Suppressor macrophage treated with lipopolysaccharide for 4 hours (primary cell): Measurements from ENCODE around the gene PTPN14.
A peak's percentile ranks its signal among the peaks of the same experiment; 100 is the strongest.

Experiments used
- DNase-seq: peaks from one replicate; pipeline ENCODE4 v3.0.0-alpha.2; 2020

The PTPN14 gene

DNA sequence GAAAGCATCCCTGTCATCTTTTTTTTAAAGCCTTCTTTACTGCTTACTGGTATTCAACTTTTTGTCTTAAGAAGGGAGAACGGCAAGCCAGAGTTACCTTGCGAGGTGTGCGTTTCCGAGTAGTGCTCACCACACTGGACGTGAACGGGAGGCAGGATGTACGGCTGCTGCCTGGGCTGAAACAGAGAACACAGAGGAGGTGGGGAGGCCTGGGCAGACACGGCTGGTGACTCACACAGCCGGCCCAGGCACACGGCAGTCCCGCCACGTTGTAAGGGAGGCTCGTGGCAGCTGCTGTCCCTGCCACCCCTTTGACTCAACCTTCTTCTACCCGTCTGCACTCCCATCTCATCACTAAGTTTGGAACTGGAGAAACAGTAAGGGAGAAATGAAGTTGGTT, 164.7 kb downstream of the PTPN14 start:
- no peak for DNase-seq

DNA sequence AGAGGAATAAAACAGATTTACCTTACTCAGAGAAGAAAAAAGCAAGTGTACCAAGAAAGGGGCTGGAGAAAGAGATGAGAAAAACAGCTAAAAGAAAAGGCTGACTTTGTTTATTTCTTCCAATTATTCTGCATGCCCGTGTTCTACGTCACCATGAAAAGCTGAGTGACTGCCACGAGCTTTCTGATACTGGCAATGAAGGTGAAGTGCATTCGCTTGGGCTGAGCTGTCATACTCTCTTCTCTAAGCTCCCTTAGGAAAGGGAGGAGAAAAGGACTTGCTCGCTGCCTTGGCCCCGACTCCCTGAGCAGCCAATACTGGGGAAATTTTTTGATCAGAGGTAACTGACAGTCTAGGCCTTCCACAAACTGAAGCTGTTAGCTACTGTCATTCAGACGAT, 165.1 kb downstream of the PTPN14 start:
- DNase-seq: no peak

DNA sequence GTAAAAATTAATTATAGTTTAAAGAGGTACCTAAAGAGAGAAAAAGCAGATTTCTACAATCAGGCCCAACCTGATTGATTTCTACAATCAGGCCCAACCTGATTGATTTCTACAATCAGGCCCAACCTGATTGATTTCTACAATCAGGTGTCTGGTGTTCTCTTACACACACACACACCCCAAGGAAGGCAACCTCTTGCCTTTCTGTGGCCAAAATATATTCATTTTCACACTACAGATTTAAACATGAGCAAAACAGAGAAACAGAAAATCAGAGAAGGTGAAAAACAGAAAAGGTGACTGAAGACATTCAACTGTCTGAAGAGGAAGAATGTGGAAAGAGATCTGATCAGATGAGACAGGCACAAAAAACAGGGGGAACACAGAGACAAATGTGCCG, 166.0 kb downstream of the PTPN14 start:
- no peak for DNase-seq

DNA sequence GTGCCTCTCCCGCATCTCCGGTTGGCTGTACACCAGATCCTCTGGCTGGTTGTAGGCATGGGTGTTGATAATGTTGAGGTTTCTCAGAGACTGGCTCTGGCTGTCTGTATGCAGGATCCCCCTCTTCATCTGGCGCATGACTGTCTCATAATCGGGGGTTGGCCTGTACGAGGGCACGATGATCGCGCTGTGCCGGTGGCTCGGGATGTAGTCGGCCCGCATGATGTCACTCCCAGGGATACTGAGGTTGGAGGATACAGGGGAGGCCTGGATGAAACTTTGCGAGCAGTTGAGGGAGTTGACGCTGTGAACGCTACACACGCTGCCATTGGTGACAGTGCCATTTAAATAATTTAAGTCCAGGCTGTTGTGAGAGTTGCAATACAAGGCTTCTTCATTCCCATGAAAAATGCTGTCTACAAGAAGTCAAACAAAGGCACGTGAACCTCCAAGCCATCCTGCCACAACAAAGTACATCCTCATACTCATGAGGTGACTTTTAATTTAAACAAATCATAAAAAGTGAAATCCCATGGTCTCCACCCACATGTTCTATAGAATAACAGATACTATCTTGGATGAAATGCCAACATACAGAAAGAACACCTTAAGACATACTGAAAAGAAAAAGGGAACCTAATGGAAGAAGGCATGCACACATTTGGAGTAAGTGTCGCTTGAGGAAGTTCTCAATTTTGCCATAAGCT, 166.9 kb downstream of the PTPN14 start:
- DNase-seq: no peak

DNA sequence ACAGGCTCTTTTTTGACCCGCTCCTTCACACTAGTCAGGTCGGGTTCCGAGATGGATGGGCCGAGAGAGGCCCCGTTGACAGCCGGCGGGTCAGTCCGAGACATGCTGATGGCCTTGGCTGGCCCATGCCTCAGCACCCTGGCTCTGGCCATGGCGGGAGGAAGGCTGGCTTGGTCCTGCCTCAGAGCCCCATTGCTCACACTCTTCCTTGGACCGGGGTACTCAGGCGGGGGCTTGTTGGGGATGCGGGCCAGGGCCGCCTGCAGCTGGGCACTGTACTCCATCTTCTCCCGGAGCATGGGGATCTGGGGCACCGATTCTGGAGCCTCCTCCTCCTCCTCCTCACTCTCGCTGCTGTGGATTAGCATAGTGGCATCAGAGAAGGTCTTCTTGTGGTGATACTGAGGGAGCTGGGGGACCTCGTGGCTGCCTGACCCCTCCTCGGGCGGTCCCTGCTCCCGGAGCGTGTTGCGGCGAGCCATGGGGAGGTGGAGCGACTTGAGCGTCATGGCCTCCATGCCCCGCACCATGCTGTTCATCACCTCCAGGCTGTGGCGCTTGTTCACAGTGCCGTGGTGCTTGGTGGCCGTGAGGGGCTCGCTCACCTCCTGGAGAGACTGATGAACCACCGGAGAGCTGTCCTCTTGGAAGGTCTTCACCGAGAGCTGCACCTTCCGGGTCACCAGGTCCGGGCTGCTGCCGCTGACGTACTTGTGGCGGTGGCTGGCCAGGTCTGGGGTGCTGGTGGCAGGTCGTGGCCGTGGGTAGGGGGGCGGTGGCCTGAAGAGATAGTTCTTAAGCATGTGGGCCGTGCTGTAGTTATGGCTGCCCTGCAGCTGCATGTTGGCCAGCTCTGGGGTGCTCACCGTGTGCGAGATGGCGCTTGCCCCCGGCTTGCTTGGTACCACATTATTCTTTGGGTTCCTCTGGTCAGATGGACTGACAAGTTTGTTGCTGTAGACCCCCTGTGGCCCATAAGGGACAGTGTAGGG, 167.7 kb downstream of the PTPN14 start:
- DNase-seq: no peak

DNA sequence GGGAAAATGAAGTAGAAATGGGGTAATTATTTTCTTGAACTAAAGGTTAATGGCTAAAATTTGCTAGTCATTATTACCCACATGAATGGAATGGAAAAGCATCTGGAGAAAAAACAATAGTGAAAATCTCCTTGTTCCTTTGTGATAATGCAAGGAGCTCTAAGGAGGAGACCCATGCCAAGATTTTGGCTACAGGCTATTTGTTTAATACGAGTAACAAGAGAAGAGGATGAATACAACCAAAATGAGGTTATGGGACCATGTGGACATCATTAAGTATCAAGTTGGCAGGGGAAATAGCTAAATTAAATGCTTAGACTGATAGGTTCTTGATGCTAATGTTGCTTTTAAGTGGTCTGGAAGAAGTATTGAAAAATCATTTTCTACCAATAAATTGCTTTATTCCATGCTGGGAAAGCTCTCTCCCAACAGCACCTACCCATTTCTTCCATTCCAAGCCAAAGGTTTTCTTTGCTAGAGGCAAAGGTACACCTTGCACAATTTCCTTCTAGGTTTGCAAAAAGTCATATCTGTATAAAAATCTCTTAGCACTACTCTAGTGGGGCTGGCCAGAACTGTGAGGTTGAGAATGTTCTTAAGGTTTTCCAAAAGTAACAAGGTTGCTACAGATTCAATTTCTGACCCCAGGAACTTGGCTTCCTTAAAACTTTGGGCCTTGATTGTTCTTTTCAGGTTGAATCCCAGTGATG, 170.3 kb downstream of the PTPN14 start:
- DNase-seq: no peak

DNA sequence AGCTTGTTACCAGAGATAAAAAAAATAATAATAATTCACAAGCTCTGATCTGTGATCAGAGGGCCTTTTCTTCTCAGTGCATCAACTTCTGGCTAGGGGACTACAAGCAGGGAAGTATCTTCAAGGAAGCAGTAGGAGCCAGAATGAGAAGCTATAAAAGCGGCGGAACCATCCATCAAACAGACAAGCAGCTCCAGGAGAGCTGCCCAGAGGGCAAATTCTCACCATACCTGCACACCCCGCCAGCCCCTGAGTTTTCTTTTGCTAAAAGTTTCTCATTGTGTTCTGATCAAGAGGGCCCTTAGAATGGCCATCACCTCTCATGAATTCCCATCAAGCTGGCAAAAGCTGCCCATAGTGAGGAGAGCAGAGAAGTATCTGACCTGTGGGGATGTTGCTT, 171.0 kb downstream of the PTPN14 start:
- no peak for DNase-seq

DNA sequence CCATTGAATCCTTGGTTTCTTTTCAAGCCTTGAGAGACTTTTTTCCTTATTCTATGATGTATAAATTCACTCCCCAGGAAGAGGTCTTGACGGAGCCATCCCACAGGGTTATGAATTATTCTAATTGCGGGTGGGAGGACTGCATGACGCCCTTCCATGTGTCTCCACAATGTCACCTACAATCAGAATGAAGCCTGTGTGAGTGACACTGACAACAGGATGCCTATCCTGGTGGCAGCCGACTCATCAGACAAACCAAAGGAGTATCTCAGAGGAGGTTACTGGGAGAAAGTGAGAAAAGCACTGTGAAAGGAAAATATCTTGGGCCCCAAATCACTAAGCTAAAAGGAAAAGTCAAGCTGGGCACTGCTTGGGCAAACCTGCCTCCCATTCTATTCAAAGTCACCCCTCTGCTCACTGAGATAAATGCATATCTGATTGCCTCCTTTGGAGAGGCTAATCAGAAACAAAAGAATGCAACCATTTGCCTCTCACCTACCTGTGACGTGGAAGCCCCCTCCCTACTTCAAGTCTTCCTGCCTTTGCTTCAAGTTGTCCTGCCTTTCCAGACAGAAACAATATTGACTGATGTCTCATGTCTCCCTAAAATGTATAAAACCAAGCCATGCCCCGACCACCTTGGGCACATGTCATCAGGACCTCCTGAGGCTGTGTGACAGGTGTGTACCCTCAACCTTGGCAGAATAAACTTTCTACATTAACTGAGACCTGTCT, 172.0 kb downstream of the PTPN14 start:
- DNase-seq: no peak

DNA sequence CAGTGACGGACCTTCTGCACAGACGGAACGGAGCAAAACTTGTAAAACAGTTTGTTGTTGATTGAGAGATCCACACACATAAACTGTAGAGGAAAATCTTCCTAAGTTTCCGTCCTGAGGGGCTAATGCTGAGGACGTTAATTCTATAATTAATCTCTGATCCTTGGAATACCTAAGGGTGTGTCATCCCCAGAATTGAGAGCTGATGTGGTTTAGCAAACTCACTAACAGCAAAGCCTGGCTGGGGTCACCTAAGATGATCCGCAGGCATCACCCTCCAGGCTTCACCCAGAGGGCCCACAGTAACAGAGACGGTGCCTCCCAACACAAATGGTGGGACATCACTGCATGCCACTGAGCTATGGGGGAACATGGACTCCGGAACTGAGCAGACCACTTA, 172.9 kb downstream of the PTPN14 start:
- DNase-seq: no peak

DNA sequence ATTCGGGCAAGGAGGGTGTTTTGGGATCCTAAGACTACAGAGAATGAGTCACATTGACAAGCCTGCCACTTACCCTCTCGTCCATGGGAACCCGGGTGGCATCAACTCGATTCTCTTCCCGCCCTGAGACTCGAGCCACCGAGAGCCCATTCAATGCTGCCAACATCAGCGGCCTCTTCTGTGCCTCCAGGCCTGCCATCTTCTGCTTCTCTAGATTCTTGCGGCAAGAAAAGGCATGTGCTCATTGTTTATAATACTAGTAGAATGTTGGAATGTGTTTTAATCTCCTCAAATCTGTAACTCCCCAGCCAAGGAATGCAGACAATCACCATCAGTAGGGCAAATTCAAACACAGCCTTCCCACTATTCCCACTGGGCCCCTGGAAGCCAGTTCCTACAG, 173.5 kb downstream of the PTPN14 start:
- no peak for DNase-seq

DNA sequence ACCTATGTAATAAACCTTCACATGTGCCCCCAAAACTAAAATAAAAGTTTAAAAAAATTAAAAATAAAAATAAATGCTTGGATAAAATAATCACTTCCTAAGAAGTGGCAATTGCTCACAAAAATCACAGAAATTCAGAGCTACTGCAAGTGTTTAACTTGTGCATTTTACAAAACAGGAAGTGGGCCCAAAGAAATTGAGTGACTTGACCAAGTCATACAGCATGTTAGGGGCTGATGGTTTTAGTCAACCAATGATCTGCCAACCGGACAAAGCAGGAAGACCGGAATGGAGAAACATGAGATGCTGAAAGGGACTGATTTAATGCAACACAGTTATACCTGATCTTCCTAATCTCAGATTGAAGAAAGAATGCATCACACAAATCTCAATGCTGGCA, 173.9 kb downstream of the PTPN14 start:
- peak; percentile 3 for DNase-seq

DNA sequence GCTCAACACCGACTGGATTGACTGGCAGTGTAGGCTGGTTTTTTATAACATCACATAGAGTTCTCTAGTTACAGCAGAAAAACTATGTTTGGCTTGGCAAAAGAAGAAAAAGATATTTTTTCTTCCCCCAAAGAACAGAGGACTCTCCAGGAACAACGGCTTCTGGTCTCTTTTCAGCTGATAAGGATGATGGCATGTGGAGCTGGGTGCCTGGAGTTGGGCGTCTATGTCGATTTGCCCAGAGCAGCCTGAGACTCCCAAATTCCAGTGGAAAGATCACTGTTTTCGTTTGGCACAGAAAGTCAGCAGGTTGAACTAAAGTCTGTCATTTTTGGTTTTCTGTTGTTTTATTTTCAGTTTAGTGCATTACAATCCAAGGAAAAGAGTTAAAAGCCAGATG, 179.3 kb downstream of the PTPN14 start:
- no peak for DNase-seq

DNA sequence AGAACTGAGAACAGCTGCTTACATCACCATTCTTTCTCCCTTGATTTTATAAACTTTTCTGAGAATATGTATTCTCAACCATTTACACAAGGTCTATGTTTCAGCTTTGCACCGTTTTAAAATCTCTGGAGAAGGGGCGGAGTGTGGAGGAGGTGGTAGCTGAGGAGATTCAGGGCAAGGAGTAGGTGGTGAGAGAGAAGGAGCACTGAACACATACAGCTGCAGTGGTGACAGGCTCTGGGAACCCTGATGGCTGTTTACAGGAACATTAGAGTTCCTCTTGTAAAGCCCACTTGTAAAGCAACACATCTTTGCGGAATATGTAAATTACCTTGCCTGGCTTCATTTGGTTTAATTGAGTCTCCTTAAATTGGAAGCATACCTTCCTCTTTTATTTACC, 180.8 kb downstream of the PTPN14 start:
- no peak for DNase-seq

DNA sequence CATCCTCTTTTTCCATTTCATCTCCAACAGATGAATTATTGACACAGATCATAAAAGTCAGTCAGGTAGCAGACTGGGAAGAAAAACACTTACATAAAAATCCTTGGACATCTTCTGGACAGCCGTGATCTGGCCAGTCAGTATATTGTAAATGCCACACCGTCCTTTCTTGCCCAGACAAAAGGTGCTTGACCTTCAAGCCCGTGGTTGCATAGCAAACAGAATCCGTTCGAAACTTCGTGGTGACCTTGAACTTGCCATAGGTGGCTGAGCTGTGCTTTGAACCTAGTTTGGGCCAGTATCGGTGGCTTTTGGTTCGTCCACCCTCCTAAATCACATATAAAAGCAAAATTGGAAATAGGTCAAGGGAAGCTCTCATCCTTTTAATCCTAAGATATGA, 182.0 kb downstream of the PTPN14 start:
- no peak for DNase-seq

DNA sequence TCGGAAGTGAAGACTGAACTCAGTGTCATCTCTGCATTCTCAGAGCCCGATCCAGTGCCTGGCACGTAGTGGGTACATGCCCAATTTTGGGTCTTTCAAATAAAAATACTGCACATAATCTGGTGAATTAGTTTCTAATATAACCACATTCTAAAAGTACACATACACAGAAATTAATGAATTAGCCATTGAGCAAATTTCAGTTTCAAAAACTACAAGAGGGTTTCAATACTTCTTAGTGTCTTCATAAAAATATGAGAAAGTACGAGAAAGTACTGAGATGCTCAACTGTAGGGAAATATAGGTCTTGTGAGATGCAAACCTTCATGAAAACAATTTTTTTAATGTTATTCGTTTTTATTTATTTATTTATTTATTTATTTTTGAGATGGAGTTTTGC, 183.6 kb downstream of the PTPN14 start:
- no peak for DNase-seq

DNA sequence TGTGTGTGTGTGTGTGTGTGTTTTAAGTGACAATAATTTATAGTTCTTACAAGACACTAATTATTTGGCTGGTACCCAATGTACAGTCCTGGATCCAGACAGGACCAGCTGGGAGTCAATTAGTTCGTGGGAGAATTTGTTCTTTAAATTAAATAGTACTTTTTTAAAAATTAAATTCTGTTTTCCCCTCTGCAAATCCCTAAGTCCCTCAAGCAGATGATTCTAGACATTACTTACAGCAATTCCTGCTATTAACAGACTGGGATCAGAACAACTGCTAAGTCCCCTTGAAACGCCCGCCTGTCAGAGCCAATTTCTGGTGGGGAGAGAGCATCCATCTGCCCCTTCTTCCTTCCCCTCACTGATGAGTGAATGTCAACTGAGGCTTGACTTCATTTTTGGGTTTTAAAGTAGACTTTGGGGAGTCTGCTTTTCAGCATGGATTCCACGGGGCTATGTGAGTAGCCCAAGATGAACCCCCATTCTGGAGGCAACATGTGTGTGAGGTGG, 186.6 kb downstream of the PTPN14 start:
- no peak for DNase-seq

DNA sequence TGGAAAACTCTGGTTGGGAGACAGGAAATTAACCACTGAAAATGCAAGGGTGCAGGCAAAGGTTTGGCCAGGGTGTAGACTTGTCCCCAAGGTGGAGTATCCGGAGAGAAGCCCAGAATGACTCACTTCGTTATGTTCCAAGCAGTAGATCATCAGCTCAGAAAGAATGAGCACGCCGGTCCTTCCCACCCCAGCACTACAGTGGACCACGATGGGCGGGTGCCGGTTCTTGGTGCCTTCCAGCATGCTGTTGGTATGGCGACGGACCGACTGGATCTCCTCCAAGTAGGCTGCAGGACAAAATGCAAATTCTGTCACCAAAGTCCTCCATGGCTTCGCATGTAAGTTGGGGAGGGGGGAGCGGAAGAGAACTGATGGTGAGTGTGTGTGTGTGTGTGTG, 187.0 kb downstream of the PTPN14 start:
- DNase-seq: no peak

DNA sequence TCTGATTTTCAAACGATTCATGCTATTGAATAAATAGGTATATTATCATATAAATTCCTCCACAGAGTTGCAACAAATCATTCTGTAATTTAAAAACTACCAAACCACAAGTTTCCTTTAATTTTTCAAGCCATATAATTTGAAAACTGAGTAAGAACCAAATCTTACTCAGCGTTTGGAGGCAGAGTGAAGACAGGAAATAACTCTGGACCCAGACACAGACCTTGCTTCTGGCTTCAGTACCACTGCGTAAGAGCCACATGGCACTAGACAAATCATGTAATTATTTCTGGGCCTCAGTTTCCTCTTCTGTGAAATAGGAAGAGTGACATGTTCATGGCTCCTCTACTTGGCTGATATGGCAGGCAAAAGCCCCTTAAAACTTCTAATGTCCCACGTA, 188.0 kb downstream of the PTPN14 start:
- DNase-seq: no peak

DNA sequence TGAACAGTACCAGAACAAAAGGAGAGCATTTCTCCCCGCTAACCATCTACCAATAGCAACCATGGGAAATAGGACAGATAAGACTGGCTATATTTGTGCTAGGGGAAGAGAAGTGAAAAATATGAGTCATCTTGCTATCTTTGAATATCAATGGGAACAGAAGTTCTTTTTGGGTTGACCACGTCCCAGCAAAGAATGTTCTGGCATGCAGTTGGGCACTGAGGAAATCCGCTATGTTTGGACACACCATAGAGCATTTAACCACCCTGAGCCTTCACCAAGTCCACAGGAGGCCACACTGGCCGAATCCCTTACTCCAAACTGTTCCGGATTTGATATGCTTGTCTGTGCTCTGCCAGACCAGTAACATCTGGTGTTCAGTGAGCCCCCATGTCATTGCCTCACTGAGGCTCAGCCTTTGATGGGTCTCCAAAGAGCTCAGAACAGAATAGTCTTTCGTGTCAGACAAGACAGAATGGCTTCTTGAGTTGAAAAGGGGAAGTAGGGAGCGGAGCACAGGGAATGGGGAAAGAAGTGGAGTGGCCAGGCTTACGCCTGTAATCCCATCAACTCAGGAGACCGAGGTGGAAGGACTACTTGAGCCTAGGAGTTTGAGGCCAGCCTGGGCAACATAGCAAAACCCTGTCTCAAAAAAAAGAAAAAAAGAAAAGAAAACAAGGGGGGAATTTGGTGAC, 189.1 kb downstream of the PTPN14 start:
- peak; percentile 66 for DNase-seq

DNA sequence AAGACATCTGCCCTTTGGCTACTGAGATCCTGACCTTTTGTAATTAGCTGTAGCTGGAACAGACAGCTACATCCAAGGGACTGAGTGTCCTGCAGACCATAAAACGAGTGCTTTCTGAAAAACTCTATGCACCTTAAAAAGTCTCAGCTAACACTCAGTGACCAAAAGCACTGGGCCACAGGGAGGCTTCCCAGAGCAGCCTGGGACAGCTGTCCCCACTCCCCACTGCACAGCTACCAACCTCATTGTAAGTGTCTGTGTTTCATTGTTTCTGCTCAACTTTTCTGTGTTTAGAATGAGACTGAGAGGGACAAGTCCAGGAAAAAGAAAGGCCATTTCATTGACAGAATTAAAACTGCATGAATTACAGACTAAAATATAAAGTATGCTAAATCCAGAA, 189.8 kb downstream of the PTPN14 start:
- DNase-seq: no peak

DNA sequence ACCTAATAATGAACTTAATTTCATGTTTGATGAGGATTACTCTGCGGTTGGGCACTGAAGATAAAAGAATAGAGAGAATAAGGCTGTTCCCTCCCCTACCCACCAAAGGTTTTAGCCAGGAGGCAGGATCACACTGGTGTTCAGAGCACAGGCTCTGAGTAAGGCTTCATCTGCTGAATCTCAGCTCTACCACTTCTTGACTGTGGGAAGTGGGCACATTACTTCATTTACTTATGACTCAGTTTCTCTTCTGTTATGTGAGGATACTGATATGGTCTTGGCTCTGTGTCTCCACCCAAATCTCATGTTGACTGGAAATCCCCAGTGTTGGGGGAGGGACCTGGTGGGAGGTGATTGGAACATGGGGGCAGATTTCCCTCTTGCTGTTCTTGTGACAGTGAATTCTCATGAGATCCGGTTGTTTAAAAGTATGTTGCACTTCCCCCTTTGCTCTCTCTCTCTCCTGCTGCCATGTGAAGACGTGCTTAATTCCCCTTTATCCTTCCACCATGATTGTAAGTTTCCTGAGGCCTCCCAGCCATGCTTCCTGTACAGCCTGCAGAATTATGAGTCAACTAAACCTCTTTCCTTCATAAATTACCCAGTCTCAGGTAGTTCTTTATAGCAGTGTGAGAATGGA, 190.8 kb downstream of the PTPN14 start:
- DNase-seq: peak; percentile 9

DNA sequence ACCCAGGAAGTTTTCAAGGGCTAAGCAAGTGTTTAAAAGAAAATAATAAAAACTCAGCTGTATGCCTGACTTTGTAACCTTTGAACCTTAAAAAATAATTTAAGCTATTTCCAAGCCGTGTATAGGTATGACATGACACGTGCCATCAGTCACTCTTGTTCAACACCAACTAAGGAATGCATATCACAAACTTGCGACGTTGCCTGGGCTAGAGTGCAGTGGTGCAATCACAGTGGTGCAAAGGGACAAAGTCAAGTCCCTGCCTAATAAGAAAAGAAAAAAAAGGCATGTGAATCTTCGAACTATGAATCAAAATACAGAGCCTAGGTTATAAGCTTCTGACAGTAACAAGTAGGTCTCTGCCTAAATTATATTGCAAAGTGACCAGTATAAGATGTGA, 191.3 kb downstream of the PTPN14 start:
- no peak for DNase-seq
